ENCODE results near the gene DPP10. TPM values are rescaled to one million over a fixed set of nuclear protein-coding genes. Genes with fewer than 3 reads are reported as not detected.

DPP10 gene
- total and polyA plus RNA-seq, 10 of the 15 experiments (the other 5 are each of a cell fraction or from before 2014, with no cell fraction given) = not detected

DNA sequence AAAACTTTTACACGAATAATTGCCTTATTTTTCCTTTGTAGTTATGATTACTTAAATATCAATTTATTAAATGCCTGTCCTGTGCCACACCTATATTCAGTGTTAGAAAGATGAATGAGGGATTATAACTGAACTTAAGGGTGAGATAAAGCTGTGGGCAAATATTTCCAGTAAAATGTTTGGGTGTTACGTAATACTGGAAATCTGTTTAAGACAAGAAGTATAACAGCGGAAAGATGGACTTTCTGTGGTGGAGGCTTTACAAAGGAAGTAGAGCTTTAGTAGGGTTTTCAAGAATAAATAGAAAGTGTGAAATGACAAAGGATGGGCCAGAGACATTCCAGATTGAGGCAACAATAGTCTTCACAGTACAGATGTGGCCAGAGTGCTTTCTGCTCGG lies 927.0 kb downstream of the DPP10 start (continued):
- no peak for TF ChIP-seq E4F1 (IDR thresholded peaks at IDR 0.05; ENCODE audit: borderline replicate concordance, partially characterized antibody)

- no peak overlapping the region for H3K9ac ChIP-seq (ENCODE audit: control insufficient read depth, insufficient read depth, low read length)
- H3K79me2 ChIP-seq (ENCODE audit: control insufficient read depth, insufficient read depth, low read length) = no peaks in the 10 kb centered on the region
- H4K20me1 ChIP-seq (ENCODE audit: control insufficient read depth, insufficient read depth) = no peaks in the 10 kb centered on the region
- H3K9me3 ChIP-seq (replicated peaks; ENCODE audit: control insufficient read depth, insufficient read depth, low read length) = no peaks in the 10 kb centered on the region; the same call in 2 of the 3 replicates
- CTCF ChIA-PET = no interaction called here
- no peak overlapping the region for H3K27ac ChIP-seq (ENCODE audit: control insufficient read depth, insufficient read depth)
- H3K4me3 ChIP-seq = no peak overlapping the region
- intact Hi-C loops (cut with micrococcal nuclease; ENCODE audit: unreplicated experiment) = no loop called here
- H3K4me2 ChIP-seq (ENCODE audit: control insufficient read depth, insufficient read depth) = no peak overlapping the region
- no peaks in the 10 kb centered on the region for H3K4me1 ChIP-seq (ENCODE audit: control insufficient read depth, insufficient read depth, low read length)
- H3K36me3 ChIP-seq (ENCODE audit: control insufficient read depth in 2 of 2, insufficient read depth in 2 of 2, low read length in 1 of 2) = no peaks in the 10 kb centered on the region
- H3K27me3 ChIP-seq (replicated peaks in 1 of 2; ENCODE audit: control insufficient read depth in 2 of 2, insufficient read depth in 2 of 2, low read length in 1 of 2) = no peaks in the 10 kb centered on the region
- BruUV-seq (replicated peaks) = no TSS peak
- in situ Hi-C loops (cut with MboI) = no loop called here
- no peak overlapping the region for H2AFZ ChIP-seq (ENCODE audit: control insufficient read depth, low read depth, low read length)
- no peak for TF ChIP-seq SKIL (IDR thresholded peaks at IDR 0.05; ENCODE audit: low read depth, poor library complexity, severe bottlenecking)
- TF ChIP-seq LARP7 (IDR thresholded peaks at IDR 0.05) = no peak
- TF ChIP-seq MTA3 (IDR thresholded peaks at IDR 0.05; ENCODE audit: borderline replicate concordance, low read length) = no peak
- no peak for TF ChIP-seq BCL11A (IDR thresholded peaks at IDR 0.05; ENCODE audit: low read depth, low read length)
- TF ChIP-seq GABPA (IDR thresholded peaks at IDR 0.05; ENCODE audit: low read depth) = no peak
- TF ChIP-seq POU2F2 (IDR thresholded peaks at IDR 0.05; ENCODE audit: borderline replicate concordance, low read depth, low read length) = no peak
- SMC1A ChIA-PET (ENCODE audit: uncharacterized antibody, unreplicated experiment) = no interaction called here
- DNase-seq (ENCODE audit: low read depth, low spot score) (no peak), ATAC-seq (no peak), FAIRE-seq (no peak)
- RAD21 ChIA-PET (ENCODE audit: unreplicated experiment) = no interaction called here
- 0% methylated on average over 1 of the region's 1 CpG for WGBS (ENCODE audit: insufficient coverage, insufficient replicate concordance, low lambda C conversion rate, missing lambda C conversion rate)
- POLR2A ChIA-PET = no interaction called here
Measured at GRCh38 chr2:115374981-115375380, 932.5 kb downstream of the DPP10 start.

Measured in GM12878 (cell line).